HG03066 (cell line): ENCODE measurements around the gene C2CD4C.
"Not testable (repeated sequence)": the region's sequence is repeated elsewhere in the genome, so short reads cannot be mapped to it uniquely, and the experiment has no call there.

Experiments
- ATAC-seq: cut with Tn5 transposase; IDR thresholded peaks from one replicate; pipeline ENCODE4 v1.9.1; 2021; ENCODE audit warnings: low read depth; ENCODE audit not compliant: unreplicated experiment

C2CD4C gene

GRCh38 chr19:369876-370275 lies 39.1 kb downstream of the C2CD4C start:
- ATAC-seq, result no peak

- ATAC-seq, result no peak
Measured at GRCh38 chr19:369256-369655, 39.7 kb downstream of the C2CD4C start.

GRCh38 chr19:368630-369024 lies 40.3 kb downstream of the C2CD4C start:
- no peak for ATAC-seq

GRCh38 chr19:367963-368629 lies 40.9 kb downstream of the C2CD4C start:
- no peak for ATAC-seq

- no peak for ATAC-seq
Measured at GRCh38 chr19:367561-367960, 41.4 kb downstream of the C2CD4C start.

- no peak for ATAC-seq
Measured at GRCh38 chr19:366951-367350, 42.0 kb downstream of the C2CD4C start.

- ATAC-seq, result no peak
Measured at GRCh38 chr19:366205-366783, 42.7 kb downstream of the C2CD4C start.

GRCh38 chr19:364496-365287 lies 44.3 kb downstream of the C2CD4C start:
- ATAC-seq, result no peak

- ATAC-seq, result no peak
Measured at GRCh38 chr19:362683-363082, 46.3 kb downstream of the C2CD4C start.

GRCh38 chr19:362154-362553 lies 46.8 kb downstream of the C2CD4C start:
- ATAC-seq, result no peak

GRCh38 chr19:359653-359925 lies 49.4 kb downstream of the C2CD4C start:
- no peak for ATAC-seq

- not testable (repeated sequence) for ATAC-seq
Measured at GRCh38 chr19:355536-355935, 53.4 kb downstream of the C2CD4C start.
